22Rv1 (cell line): ENCODE data around the gene SNAI1.
A peak's percentile ranks its signal among the peaks of the same experiment; 100 is the strongest.

ENCODE experiments used
- H3K27ac ChIP-seq: fragments of 450-650 bp; 2 replicates; pipeline ENCODE4 v1.5.1; 2017
- CTCF ChIP-seq: fragments of 450-650 bp; IDR thresholded peaks from 2 replicates; pipeline ENCODE4 v1.5.1; 2017; ENCODE audit warnings: mild to moderate bottlenecking
- ZFX ChIP-seq: fragments of 450-650 bp; IDR thresholded peaks from 2 replicates; pipeline ENCODE4 v1.6.1; 2017; ENCODE audit warnings: antibody characterized with exemption, borderline replicate concordance

The SNAI1 gene

GRCh38 chr20:49982346-49983122 is at the start of gene SNAI1:
Gene SNAI1, plus strand, starts transcription at chr20:49982980. Its CDS starts 80 bp downstream, at chr20:49983060.
- TF ChIP-seq CTCF (peak; percentile 87), ZFX (no peak)
- 0 out of 2 replicates have a peak within 1 kb of the TSS, but pooled peaks have one; percentile 18 for H3K27ac ChIP-seq

DNA sequence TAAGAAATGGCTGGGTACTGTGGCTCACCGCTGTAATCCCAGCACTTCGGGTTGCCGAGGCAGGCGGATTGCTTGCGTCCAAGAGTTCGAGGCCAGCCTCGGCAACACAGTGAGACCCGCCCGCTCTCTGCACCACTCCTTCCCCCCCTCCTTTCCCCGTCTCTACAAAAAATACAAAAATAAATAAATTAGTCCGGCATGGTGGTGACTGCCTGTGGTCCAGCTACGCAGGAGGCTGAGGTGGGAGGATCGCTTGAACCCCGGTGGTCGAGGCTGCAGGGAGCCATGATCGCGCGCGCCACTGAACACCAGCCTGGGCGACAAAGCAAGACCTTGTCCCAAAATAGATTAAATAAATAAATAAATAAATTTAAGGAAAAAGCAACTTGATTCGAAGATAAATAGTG is 47.0 kb upstream of the SNAI1 start:
- TF ChIP-seq ZFX = no peak
- H3K27ac ChIP-seq = no peak overlapping the region

- H3K27ac ChIP-seq = peak within 1 kb of the TSS; percentile 61
- no peak for TF ChIP-seq CTCF
- no peak for TF ChIP-seq ZFX
Observed at GRCh38 chr20:49936153-49937026, 46.4 kb upstream of the SNAI1 start, which contains the start of gene RNF114. Gene RNF114, plus strand, starts transcription at chr20:49936397. Its CDS starts 16 bp downstream, at chr20:49936413.

- H3K27ac ChIP-seq = peak overlapping the region; percentile 61
- TF ChIP-seq CTCF (no peak), ZFX (no peak)
Observed at GRCh38 chr20:49937027-49937929, 45.5 kb upstream of the SNAI1 start.

GRCh38 chr20:49938173-49939163 is 44.3 kb upstream of the SNAI1 start:
- TF ChIP-seq CTCF (no peak), ZFX (no peak)
- no peak overlapping the region for H3K27ac ChIP-seq

GRCh38 chr20:49941456-49941855 is 41.3 kb upstream of the SNAI1 start:
- no peak for TF ChIP-seq CTCF
- TF ChIP-seq ZFX = no peak
- H3K27ac ChIP-seq = no peak overlapping the region
